Activated CD8-positive, alpha-beta memory T cell treated with anti-CD3 and anti-CD28 coated beads, Interleukin-2, amount 50 U/mL, for 1 hour (primary cell): ENCODE results near the gene CAGE1.
"Not testable (repeated sequence)": the region's sequence is repeated elsewhere in the genome, so short reads cannot be mapped to it uniquely, and the experiment has no call there.

Source experiments
- DNase-seq: peaks from one replicate; pipeline ENCODE4 v3.0.0-alpha.2; 2020; ENCODE audit errors: extremely low read depth

Gene CAGE1

DNA sequence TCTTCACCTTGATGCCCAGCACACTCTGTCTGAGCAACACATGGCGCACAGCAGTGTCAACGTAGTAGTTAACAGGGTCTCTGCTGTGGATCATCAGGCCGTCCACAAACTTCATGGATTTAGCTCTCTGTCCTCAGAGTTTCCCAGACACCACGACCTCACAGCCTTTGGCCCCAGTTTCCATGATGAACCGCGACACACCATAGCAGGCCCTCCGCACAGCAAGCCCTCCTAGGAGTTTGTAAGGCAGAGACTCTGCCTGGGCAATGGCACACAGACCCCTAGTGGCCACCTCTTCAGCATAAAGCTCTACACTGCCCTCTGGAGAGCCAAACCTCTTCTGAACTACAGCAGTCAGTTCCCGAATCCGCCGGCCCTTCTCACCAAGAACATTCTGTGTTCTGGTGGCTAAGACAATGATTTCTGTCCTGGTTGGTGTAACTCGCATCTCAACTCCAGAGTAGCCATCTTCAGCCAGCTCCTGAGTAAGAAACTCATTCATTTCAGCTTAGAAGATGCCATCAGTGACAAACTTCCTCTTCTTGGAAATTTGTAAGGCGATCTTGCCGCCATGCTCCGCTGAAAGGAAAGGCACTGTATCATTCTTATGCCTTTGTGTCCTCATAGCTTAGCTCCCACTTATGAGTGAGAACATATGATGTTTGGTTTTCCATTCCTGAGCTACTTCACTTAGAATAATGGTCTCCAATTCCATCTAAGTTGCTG is 50.4 kb downstream of the CAGE1 start:
- DNase-seq = not testable (repeated sequence)

DNA sequence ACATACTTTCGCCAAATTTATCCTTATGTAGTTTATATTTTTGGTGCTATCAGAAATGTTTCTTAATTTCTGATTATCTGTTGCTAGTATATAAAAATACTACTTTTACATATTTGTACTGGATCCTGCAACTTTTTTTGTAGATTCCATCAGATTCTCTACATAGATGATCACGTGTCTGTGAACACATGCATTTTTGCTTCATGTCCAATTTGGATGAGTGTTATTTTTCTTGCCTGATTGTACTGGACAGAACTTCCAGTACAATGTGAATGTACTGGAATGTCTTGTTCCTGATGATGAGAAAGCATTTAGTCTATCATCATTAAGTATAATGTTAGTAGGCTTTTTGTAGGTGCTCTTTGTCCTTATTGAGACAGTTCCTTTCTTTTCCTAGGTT is 51.5 kb downstream of the CAGE1 start:
- DNase-seq = no peak

- no peak for DNase-seq
These were observed 54.0 kb downstream of the CAGE1 start for GRCh38 chr6:7335519-7335918.

- DNase-seq = no peak
These were observed 54.9 kb downstream of the CAGE1 start for GRCh38 chr6:7334685-7335084.

GRCh38 chr6:7332090-7332745 is 57.3 kb downstream of the CAGE1 start:
- DNase-seq = no peak

DNA sequence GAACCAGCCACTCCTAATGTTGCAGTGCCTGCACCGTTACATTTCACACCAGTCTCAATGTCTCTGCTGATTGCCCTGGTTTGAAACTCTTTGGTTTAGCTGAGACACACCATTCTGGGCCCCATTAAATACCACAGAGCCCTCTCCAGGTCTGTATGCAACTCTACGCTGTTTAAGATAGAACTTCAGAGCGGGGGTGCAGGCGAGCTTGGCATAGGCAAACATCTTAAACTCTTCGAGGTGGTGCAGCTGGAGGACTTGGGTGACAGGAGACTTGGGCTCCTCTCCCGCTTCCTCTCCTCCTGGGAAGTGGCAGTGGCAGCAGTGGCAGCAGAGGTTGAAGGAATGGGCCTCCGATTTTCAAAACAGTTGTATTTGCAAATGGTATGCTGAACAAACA is 58.1 kb downstream of the CAGE1 start:
- DNase-seq = no peak

- no peak for DNase-seq
These were observed 61.3 kb downstream of the CAGE1 start for GRCh38 chr6:7328243-7328642.

DNA sequence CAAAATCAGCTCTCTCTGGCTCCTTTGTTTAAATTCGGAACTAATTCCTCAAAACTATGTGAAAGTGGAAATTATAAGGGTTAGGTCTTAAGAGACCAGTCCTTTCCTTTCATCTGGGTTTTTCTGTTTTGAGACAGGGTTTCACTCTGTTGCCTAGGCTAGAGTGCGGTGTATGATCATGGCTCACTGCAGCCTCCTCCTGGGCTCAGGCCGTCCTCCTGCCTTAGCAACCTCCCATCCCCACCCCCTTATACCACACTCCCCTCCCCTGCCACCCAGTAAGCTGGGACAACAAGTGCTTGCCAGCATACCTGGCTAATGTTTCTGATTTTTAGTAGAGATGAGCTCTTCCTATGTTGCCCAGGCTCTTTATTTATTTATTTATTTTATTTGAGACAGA is 63.8 kb downstream of the CAGE1 start:
- no peak for DNase-seq

- DNase-seq = no peak
These were observed 65.0 kb downstream of the CAGE1 start for GRCh38 chr6:7324520-7324919.

DNA sequence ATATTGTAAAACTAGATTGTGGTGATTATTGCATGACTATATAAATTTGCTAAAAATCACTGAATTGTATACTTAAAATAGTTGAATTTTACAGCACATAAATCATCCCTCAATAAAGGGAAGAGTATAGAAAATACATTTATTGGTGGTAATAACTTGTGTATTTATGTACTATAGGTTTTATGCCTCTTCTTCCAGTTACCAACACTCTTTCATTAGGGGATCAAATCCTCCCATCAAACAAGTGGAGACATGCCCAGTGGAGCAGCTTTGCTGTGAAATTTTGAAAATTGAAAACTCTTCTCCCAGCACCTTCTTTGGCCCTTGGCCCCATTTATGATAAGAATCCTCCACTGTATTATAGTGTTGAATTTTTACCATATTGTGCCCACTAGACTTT is 66.5 kb downstream of the CAGE1 start:
- no peak for DNase-seq

- DNase-seq = not testable (repeated sequence)
These were observed 67.7 kb downstream of the CAGE1 start for GRCh38 chr6:7321866-7322265.

- DNase-seq = not testable (repeated sequence)
These were observed 70.1 kb downstream of the CAGE1 start for GRCh38 chr6:7319406-7319805.

GRCh38 chr6:7317538-7317937 is 72.0 kb downstream of the CAGE1 start:
- no peak for DNase-seq

DNA sequence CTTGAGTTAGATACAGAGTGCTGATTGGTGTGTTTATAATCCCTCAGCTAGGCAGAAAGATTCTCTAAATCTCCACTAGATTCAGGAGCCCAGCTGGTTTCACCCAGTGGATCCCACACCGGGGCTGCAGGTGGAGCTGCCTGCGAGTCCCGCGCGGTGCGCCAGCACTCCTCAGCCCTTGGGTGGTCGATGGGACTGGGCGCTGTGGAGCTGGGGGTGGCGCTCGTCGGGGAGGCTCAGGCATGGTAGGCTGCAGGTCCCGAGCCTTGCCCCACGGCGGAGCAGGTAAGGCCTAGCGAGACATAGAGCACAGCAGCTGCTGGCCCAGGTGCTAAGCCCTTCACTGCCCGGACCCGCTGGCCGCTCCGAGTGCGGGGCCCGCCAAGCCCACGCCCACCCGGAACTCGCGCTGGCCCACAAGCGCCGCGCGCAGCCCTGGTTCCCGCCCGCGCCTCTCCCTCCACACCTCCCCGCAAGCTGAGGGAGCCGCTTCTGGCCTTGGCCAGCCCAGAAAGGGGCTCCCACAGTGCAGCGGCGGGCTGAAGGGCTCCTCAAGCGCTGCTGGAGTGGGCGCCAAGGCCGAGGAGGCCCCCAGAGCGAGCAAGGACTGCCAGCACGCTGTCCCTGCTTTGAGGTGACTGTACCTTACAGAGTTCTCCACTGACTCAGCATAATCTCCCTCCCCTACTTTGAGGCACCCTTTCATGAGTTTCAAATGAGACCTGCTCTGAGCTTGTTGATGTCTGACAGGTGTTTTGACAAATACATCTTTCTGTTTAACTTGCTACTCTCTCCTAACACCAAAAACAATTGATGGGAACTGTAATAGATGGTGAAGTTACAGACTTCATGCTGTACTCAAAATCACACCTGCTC is 72.6 kb downstream of the CAGE1 start:
- DNase-seq = no peak

DNA sequence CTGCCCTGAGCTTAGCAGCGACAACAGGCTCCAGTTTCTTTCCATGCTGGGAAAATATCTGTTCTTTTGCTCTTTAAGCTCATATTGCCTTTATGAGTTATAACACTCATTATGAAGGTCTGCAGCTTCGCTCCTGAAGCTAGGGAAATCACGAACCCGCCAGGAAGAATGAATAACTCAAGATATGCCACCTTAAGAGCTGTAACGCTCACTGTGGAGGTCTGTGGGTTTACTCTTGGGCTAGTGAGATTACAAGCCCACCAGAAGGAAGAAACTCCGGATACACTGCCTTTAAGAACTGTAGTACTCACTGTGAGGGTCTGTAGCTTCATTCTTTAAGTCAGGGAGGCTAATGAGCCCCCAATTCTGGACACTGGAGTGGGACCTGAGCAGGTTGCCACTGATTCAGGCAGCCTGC is 73.6 kb downstream of the CAGE1 start:
- DNase-seq = no peak

DNA sequence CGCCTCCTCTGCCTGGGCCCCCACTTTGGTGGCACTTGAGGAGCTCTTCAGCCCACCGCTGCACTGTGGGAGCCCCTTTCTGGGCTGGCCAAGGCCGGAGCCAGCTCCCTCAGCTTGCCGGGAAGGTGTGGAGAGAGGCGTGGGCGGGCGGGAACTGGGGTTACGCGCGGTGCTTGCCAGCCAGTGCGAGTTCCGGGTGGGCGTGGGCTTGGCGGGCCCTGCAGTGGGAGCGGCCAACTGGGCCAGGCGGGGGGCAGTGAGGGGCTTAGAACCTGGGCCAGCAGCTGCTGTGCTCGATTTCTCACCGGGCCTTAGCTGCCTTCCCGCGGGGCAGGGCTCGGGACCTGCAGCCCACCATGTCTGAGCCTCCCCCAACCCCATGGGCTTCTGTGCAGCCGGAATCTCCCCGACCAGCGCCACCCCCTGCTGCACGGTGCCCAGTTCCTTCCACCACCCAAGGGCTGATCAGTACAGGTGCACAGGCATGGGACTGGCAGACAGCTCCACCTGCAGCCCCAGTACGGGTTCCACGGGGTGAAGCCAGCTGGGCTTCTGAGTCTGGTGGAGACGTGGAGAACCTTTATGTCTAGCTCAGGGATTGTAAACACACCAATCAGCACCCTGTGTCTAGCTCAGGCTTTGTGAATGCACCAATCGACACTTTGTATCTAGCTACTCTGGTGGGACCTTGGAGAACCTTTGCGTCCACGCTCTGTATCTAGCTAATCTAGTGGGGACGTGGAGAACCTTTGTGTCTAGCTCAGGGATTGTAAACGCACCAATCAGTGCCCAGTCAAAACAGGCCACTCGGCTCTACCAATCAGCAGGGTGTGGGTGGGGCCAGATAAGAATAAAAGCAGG is 74.2 kb downstream of the CAGE1 start:
- DNase-seq = not testable (repeated sequence)

- DNase-seq = no peak
These were observed 75.1 kb downstream of the CAGE1 start for GRCh38 chr6:7314414-7314813.

- DNase-seq = no peak
These were observed 75.9 kb downstream of the CAGE1 start for GRCh38 chr6:7313505-7314165.

DNA sequence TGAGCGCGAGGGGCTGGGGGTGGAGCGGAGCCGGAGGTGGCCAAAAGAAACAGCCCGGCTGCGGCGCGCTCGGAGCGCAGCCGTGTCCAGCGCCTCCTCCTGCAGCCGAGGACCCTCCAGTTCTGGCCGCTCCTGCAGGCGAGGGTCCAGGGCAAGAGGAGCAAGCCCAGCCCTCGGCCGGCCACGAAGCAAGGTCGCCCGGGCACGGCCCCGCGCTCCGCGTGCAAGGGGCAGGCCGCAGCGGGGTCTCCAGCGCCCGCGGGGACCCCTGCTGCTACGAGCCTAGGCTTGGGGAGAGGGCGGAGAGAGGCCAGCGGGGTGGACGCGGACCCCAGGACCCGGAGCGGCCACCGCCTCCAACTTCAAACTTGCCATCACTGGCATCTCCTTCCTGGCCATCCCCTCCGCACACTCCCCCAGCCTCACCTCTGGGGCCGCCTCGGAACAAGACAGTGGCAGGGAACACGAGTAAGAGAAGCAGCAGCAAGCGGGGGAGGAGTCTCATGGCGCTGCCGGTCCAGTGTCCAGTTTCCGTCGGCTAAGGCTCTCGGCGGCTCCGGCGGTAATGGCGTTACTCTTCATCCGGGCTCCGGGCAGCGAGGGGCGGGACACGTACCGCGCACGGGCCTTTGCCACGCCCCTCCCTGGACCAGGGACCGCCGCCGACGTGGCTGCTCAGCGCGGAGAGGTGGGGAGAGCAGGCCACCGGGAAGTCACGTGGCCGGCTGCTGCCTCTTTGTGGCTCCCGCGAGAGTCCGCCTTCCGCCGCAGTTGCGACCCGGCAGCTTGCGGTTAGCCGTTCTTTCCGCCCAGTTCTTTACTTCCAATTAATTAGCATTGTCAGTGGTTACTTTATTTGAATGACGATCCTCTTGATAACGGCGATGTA is 76.7 kb downstream of the CAGE1 start, which contains the start of gene SSR1:
TSS of gene SSR1 (minus strand) at position 584 of the 889 bp plus-strand sequence. CDS start at position 505, 79 bp downstream.
- DNase-seq = peak; percentile 75
